ENCODE measurements around the gene MBNL1.
A peak's percentile ranks its signal among the peaks of the same experiment; 100 is the strongest.

The MBNL1 gene

GRCh38 chr3:152253514-152253913 is 15.2 kb upstream of the MBNL1 start:
- no peak for DNase-seq (ENCODE audit: low spot score)

- DNase-seq (ENCODE audit: low spot score): no peak
These were observed 14.7 kb upstream of the MBNL1 start for GRCh38 chr3:152254041-152254440.

- DNase-seq (ENCODE audit: low spot score): no peak
These were observed 13.4 kb upstream of the MBNL1 start for GRCh38 chr3:152255290-152255689.

- no peak for DNase-seq (ENCODE audit: low spot score)
These were observed 11.7 kb upstream of the MBNL1 start for GRCh38 chr3:152256851-152257562.

GRCh38 chr3:152257563-152258035 is 11.1 kb upstream of the MBNL1 start:
- DNase-seq (ENCODE audit: low spot score): no peak

GRCh38 chr3:152258448-152259393 is 10.0 kb upstream of the MBNL1 start:
- DNase-seq (ENCODE audit: low spot score): peak; percentile 83

- no peak for DNase-seq (ENCODE audit: low spot score)
These were observed 9.3 kb upstream of the MBNL1 start for GRCh38 chr3:152259468-152259867.

- no peak for DNase-seq (ENCODE audit: low spot score)
These were observed 8.7 kb upstream of the MBNL1 start for GRCh38 chr3:152260026-152260425.

- DNase-seq (ENCODE audit: low spot score): no peak
These were observed 8.2 kb upstream of the MBNL1 start for GRCh38 chr3:152260529-152260928.

GRCh38 chr3:152261329-152261728 is 7.4 kb upstream of the MBNL1 start:
- no peak for DNase-seq (ENCODE audit: low spot score)

GRCh38 chr3:152263711-152264110 is 5.0 kb upstream of the MBNL1 start:
- no peak for DNase-seq (ENCODE audit: low spot score)

GRCh38 chr3:152264378-152264777 is 4.4 kb upstream of the MBNL1 start:
- no peak for DNase-seq (ENCODE audit: low spot score)

- peak; percentile 88 for DNase-seq (ENCODE audit: low spot score)
These were observed 2.3 kb upstream of the MBNL1 start for GRCh38 chr3:152266221-152266995.

- DNase-seq (ENCODE audit: low spot score): no peak
These were observed 736 bp upstream of the MBNL1 start for GRCh38 chr3:152267831-152268554.

- DNase-seq (ENCODE audit: low spot score): peak; percentile 78
These were observed 514 bp downstream of the MBNL1 start for GRCh38 chr3:152269056-152269830.

GRCh38 chr3:152269831-152270734 is 1.4 kb downstream of the MBNL1 start:
- DNase-seq (ENCODE audit: low spot score): peak; percentile 54

GRCh38 chr3:152270937-152271336 is 2.2 kb downstream of the MBNL1 start:
- no peak for DNase-seq (ENCODE audit: low spot score)

- no peak for DNase-seq (ENCODE audit: low spot score)
These were observed 2.9 kb downstream of the MBNL1 start for GRCh38 chr3:152271501-152272236.

GRCh38 chr3:152272771-152273242 is 4.1 kb downstream of the MBNL1 start:
- no peak for DNase-seq (ENCODE audit: low spot score)
